AG04449 (cell line): ENCODE data around the gene MUCL3.
"Not testable (repeated sequence)": the region's sequence is repeated elsewhere in the genome, so short reads cannot be mapped to it uniquely, and the experiment has no call there.

Source experiments
- CTCF ChIA-PET: fragments of 350-600 bp; formaldehyde crosslinking; extraction: SDS; loops from one replicate; lab custom pipeline; 2021; ENCODE audit warnings: antibody characterized with exemption; lab: Yijun Ruan, JAX
- POLR2A ChIA-PET: fragments of 400-600, 350-600 bp; formaldehyde crosslinking; extraction: SDS; loops from one replicate; lab custom pipeline; 2020; ENCODE audit warnings: antibody characterized with exemption, inconsistent platforms; lab: Yijun Ruan, JAX
- DNase-seq: peaks from one replicate; pipeline ENCODE4 v3.0.0-alpha.2; 2010; ENCODE audit warnings: low read depth, low spot score
- H3K4me3 ChIP-seq: 2 replicates; pipeline ENCODE4 v1.5.1; 2011; ENCODE audit warnings: low read depth, mild to moderate bottlenecking, control low read depth, low read length
- CTCF ChIP-seq: IDR thresholded peaks from one replicate; pipeline ENCODE4 v1.5.1; 2011; ENCODE audit warnings: mild to moderate bottlenecking, moderate library complexity, low read length, control low read depth, inconsistent platforms; ENCODE audit not compliant: insufficient read depth; ENCODE audit errors: missing control alignments

The MUCL3 gene

GRCh38 chr6:30965140-30965601, 24.4 kb downstream of the MUCL3 start:
- POLR2A ChIA-PET = no interaction called here
- CTCF ChIA-PET = no interaction called here
- H3K4me3 ChIP-seq = no peak overlapping the region
- DNase-seq = no peak
- TF ChIP-seq CTCF = no peak

GRCh38 chr6:30966154-30966553, 25.4 kb downstream of the MUCL3 start:
- no peak for DNase-seq

GRCh38 chr6:30969171-30969570, 28.4 kb downstream of the MUCL3 start:
- DNase-seq, H3K4me3 ChIP-seq, POLR2A ChIA-PET: not testable (repeated sequence)
- CTCF ChIA-PET = interaction anchor here (1.0 kb wide), 1 partner anchor 54 kb away, joined by 4 read pairs; no protein-coding TSS in a partner anchor

More at GRCh38 chr6:30966154-30966553, 25.4 kb downstream of the MUCL3 start:
- no peak for TF ChIP-seq CTCF
- ChIA-PET POLR2A (no interaction called here), CTCF (no interaction called here)
- no peak overlapping the region for H3K4me3 ChIP-seq

GRCh38 chr6:30970946-30971345, 30.2 kb downstream of the MUCL3 start:
- CTCF ChIA-PET = no interaction called here
- DNase-seq = no peak
- POLR2A ChIA-PET = no interaction called here
- no peak for TF ChIP-seq CTCF
- no peak overlapping the region for H3K4me3 ChIP-seq

GRCh38 chr6:30972816-30973215, 32.0 kb downstream of the MUCL3 start:
- TF ChIP-seq CTCF = no peak
- ChIA-PET POLR2A (no interaction called here), CTCF (no interaction called here)
- H3K4me3 ChIP-seq = no peak overlapping the region
- no peak for DNase-seq

GRCh38 chr6:30974490-30975252, 33.9 kb downstream of the MUCL3 start:
- H3K4me3 ChIP-seq = no peak overlapping the region
- DNase-seq = no peak
- ChIA-PET CTCF (interaction anchor here (0.8 kb wide), 1 partner anchor 16 kb away, joined by 3 read pairs; no protein-coding TSS in a partner anchor), POLR2A (no interaction called here)
- TF ChIP-seq CTCF = no peak
